ENCODE results near the gene TBC1D5.

- TF ChIP-seq, protein P1, sequence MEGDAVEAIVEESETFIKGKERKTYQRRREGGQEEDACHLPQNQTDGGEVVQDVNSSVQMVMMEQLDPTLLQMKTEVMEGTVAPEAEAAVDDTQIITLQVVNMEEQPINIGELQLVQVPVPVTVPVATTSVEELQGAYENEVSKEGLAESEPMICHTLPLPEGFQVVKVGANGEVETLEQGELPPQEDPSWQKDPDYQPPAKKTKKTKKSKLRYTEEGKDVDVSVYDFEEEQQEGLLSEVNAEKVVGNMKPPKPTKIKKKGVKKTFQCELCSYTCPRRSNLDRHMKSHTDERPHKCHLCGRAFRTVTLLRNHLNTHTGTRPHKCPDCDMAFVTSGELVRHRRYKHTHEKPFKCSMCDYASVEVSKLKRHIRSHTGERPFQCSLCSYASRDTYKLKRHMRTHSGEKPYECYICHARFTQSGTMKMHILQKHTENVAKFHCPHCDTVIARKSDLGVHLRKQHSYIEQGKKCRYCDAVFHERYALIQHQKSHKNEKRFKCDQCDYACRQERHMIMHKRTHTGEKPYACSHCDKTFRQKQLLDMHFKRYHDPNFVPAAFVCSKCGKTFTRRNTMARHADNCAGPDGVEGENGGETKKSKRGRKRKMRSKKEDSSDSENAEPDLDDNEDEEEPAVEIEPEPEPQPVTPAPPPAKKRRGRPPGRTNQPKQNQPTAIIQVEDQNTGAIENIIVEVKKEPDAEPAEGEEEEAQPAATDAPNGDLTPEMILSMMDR (IDR thresholded peaks at IDR 0.05 in 2 of 3, conservative IDR thresholded peaks at IDR 0.05 in 1 of 3; ENCODE audit: borderline replicate concordance in 1 of 3, insufficient read depth in 1 of 3, low read depth in 2 of 3, low read length in 2 of 3), result no peak
- no peak for TF ChIP-seq SIN3A (IDR thresholded peaks at IDR 0.05; ENCODE audit: low read depth)
Observed at GRCh38 chr3:17369973-17370372, 372.5 kb downstream of the TBC1D5 start.

All from HCT116 (cell line).